GM18870 (cell line): ENCODE measurements around the gene FGFR1OP2.
A peak's percentile ranks its signal among the peaks of the same experiment; 100 is the strongest.
"Not testable (repeated sequence)": the region's sequence is repeated elsewhere in the genome, so short reads cannot be mapped to it uniquely, and the experiment has no call there.

Experiments used
- ATAC-seq: cut with Tn5 transposase; IDR thresholded peaks from one replicate; pipeline ENCODE4 v1.9.1; 2021; ENCODE audit warnings: moderate library complexity; ENCODE audit not compliant: unreplicated experiment

Gene FGFR1OP2

GRCh38 chr12:26940516-26941214 is 2.4 kb downstream of the FGFR1OP2 start:
- no peak for ATAC-seq

GRCh38 chr12:26941215-26941594 is 2.9 kb downstream of the FGFR1OP2 start:
- no peak for ATAC-seq

GRCh38 chr12:26948309-26948708 is 10.0 kb downstream of the FGFR1OP2 start:
- ATAC-seq: no peak

GRCh38 chr12:26953447-26953846 is 15.2 kb downstream of the FGFR1OP2 start:
- ATAC-seq: no peak

- ATAC-seq: no peak
These were observed 15.8 kb downstream of the FGFR1OP2 start for GRCh38 chr12:26954027-26954426.

GRCh38 chr12:26961391-26961790 is 23.1 kb downstream of the FGFR1OP2 start:
- not testable (repeated sequence) for ATAC-seq

GRCh38 chr12:26961803-26962202 is 23.5 kb downstream of the FGFR1OP2 start:
- no peak for ATAC-seq

- ATAC-seq: no peak
These were observed 25.1 kb downstream of the FGFR1OP2 start for GRCh38 chr12:26963413-26963812.

- ATAC-seq: no peak
These were observed 28.6 kb downstream of the FGFR1OP2 start for GRCh38 chr12:26966842-26967241.

- ATAC-seq: no peak
These were observed 31.9 kb downstream of the FGFR1OP2 start for GRCh38 chr12:26970136-26970535.

- peak; percentile 84 for ATAC-seq
These were observed 33.7 kb downstream of the FGFR1OP2 start for GRCh38 chr12:26971963-26972362.

- ATAC-seq: no peak
These were observed 38.4 kb downstream of the FGFR1OP2 start for GRCh38 chr12:26976687-26977086.

- ATAC-seq: no peak
These were observed 40.5 kb downstream of the FGFR1OP2 start for GRCh38 chr12:26978801-26979200.

GRCh38 chr12:26979733-26980132 is 41.5 kb downstream of the FGFR1OP2 start:
- ATAC-seq: no peak

GRCh38 chr12:26982866-26983265 is 44.6 kb downstream of the FGFR1OP2 start:
- ATAC-seq: no peak

- ATAC-seq: no peak
These were observed 49.6 kb downstream of the FGFR1OP2 start for GRCh38 chr12:26987634-26988424.

GRCh38 chr12:26988703-26989102 is 50.4 kb downstream of the FGFR1OP2 start:
- no peak for ATAC-seq

- no peak for ATAC-seq
These were observed 51.6 kb downstream of the FGFR1OP2 start for GRCh38 chr12:26989873-26990272.

- ATAC-seq: no peak
These were observed 53.6 kb downstream of the FGFR1OP2 start for GRCh38 chr12:26991826-26992225.

- no peak for ATAC-seq
These were observed 55.8 kb downstream of the FGFR1OP2 start for GRCh38 chr12:26994109-26994508.

- no peak for ATAC-seq
These were observed 57.4 kb downstream of the FGFR1OP2 start for GRCh38 chr12:26995706-26996105.

GRCh38 chr12:26997003-26997402 is 58.7 kb downstream of the FGFR1OP2 start:
- no peak for ATAC-seq
